HepG2 (cell line): ENCODE data around the gene SNX9. TPM values are rescaled to one million over a fixed set of nuclear protein-coding genes. Genes with fewer than 3 reads are reported as not detected.

ENCODE experiments used
- ATAC-seq: fragments of 200-7000 bp; cut with Tn5 transposase; 3 replicates; pipeline ENCODE4 v1.9.1; 2020; ENCODE audit warnings: mild to moderate bottlenecking, moderate library complexity
- BruUV-seq: library from RNA; stranded (reverse); fragments of 400-500 nt; replicated peaks from 2 replicates; lab custom pipeline; 2021; lab: Mats Ljungman, UMichigan
- CTCF ChIA-PET: fragments of 300-600 bp; formaldehyde crosslinking; extraction: SDS; loops from one replicate; lab custom pipeline; 2021; ENCODE audit warnings: low total read pairs, inconsistent platforms, low intra/inter-chr PET ratio; lab: Yijun Ruan, JAX
- POLR2A ChIA-PET: fragments of 350-600 bp; sonication (Branson Sonifier 250); formaldehyde crosslinking; loops from one replicate; lab custom pipeline; 2020; ENCODE audit warnings: antibody characterized with exemption, inconsistent platforms; lab: Yijun Ruan, JAX
- DNase-seq: peaks from one replicate; pipeline ENCODE4 v3.0.0-alpha.2; 2015; ENCODE audit warnings: low spot score
- FAIRE-seq: peaks from 3 replicates; lab custom pipeline; 2011; peaks lifted over from hg19 to GRCh38; lab: Jason Lieb, UNC
- H2AFZ ChIP-seq: one replicate; pipeline ENCODE4 v1.6.1; 2011; ENCODE audit warnings: low read length, inconsistent platforms
- H3K27ac ChIP-seq: fragments of 300-600 bp; 3 replicates; pipeline ENCODE4 v1.8.0; 2011; ENCODE audit warnings: mixed run types, mild to moderate bottlenecking, mixed read lengths, low read length, inconsistent platforms; ENCODE audit not compliant: insufficient read depth; ENCODE audit errors: extremely low read length
- H3K27me3 ChIP-seq, 2 experiments: fragments of 200-600 bp in 1 of 2; 2 replicates in 1 of 2; 3 replicates in 1 of 2; pipeline versions ENCODE4 v1.6.0 to v1.8.0; 2011; ENCODE audit warnings: low read length in 2 of 2, mild to moderate bottlenecking in 2 of 2, moderate library complexity in 2 of 2, inconsistent platforms in 1 of 2; ENCODE audit not compliant: insufficient read depth in 2 of 2, control insufficient read depth in 1 of 2
- H3K36me3 ChIP-seq, 2 experiments: fragments of 200-600 bp in 1 of 2; replicated peaks in 1 of 2; 2 replicates in 1 of 2; 3 replicates in 1 of 2; pipeline versions ENCODE4 v1.5.1 to v1.8.0; 2011; ENCODE audit warnings: low read length in 2 of 2, inconsistent platforms in 1 of 2; ENCODE audit not compliant: insufficient read depth in 2 of 2, control insufficient read depth in 1 of 2
- H3K4me1 ChIP-seq: 2 replicates; pipeline ENCODE4 v1.5.1; 2012; ENCODE audit warnings: low read length, inconsistent platforms; ENCODE audit not compliant: insufficient read depth
- H3K4me2 ChIP-seq: 2 replicates; pipeline ENCODE4 v1.6.0; 2011; ENCODE audit warnings: low read depth, low read length, inconsistent platforms
- H3K4me3 ChIP-seq, 3 experiments: fragments of 200-600 bp in 1 of 3; sonication (generic), shearing (Covaris generic) in 1 of 3; replicated peaks in 1 of 3; 2 replicates each; pipeline ENCODE4 v1.5.1; 2011 to 2016; ENCODE audit warnings: low read length in 3 of 3, inconsistent platforms in 2 of 3, low read depth in 2 of 3, mild to moderate bottlenecking in 2 of 3, control low read depth in 1 of 3, mixed read lengths in 1 of 3; ENCODE audit not compliant: insufficient read depth in 1 of 3
- H3K79me2 ChIP-seq: one replicate; pipeline ENCODE4 v1.6.1; 2011; ENCODE audit warnings: low read length, inconsistent platforms; ENCODE audit not compliant: insufficient read depth
- H3K9ac ChIP-seq: 2 replicates; pipeline ENCODE4 v1.6.0; 2011; ENCODE audit warnings: mild to moderate bottlenecking, low read depth, low read length, inconsistent platforms; ENCODE audit not compliant: insufficient read depth
- H3K9me3 ChIP-seq: 2 replicates; pipeline ENCODE4 v1.5.1; 2012; ENCODE audit warnings: mild to moderate bottlenecking, low read length
- H4K20me1 ChIP-seq: 2 replicates; pipeline ENCODE4 v1.6.0; 2011; ENCODE audit warnings: inconsistent platforms, mild to moderate bottlenecking, low read length, moderate library complexity; ENCODE audit not compliant: insufficient read depth
- FOXK2 ChIP-seq: fragments of 450-650 bp; IDR thresholded peaks from 2 replicates; pipeline ENCODE4 v1.6.1; 2016
- SAP130 ChIP-seq: IDR thresholded peaks from 2 replicates; pipeline ENCODE4 v1.6.1; 2016; ENCODE audit warnings: low read depth
- SIN3A ChIP-seq: IDR thresholded peaks from 2 replicates; pipeline ENCODE4 v1.6.1; 2011; ENCODE audit warnings: low read depth, mild to moderate bottlenecking, control low read depth, low read length, borderline replicate concordance
- ZBTB4 ChIP-seq: sonication (generic); formaldehyde crosslinking; IDR thresholded peaks from 2 replicates; pipeline ENCODE4 v1.4.0; 2020; ENCODE audit warnings: missing genetic modification reagents, mild to moderate bottlenecking, borderline replicate concordance
- ZNF44 ChIP-seq: sonication (generic); formaldehyde crosslinking; IDR thresholded peaks from 2 replicates; pipeline ENCODE4 v1.5.1; 2020; ENCODE audit warnings: mild to moderate bottlenecking, missing genetic modification reagents
- ZNF687 ChIP-seq: sonication (generic); formaldehyde crosslinking; IDR thresholded peaks from 2 replicates; pipeline ENCODE4 v1.5.1; 2020; ENCODE audit warnings: mild to moderate bottlenecking, missing genetic modification reagents, moderate library complexity
- ZNF790 ChIP-seq: sonication (generic); formaldehyde crosslinking; IDR thresholded peaks from 2 replicates; pipeline ENCODE4 v1.8.0; 2022; ENCODE audit warnings: missing genetic modification reagents, mild to moderate bottlenecking, borderline replicate concordance
- WGBS: methylation state at CpG from one replicate; pipeline ENCODE4 v1.1.6; 2017; ENCODE audit warnings: low lambda C conversion rate; 5-methylcytosine and 5-hydroxymethylcytosine counted together
- in situ Hi-C: cut with HindIII; loops from 2 replicates; pipeline ENCODE4 v1.10.0; 2017; ENCODE audit warnings: low pct_unique_long_range_greater_than_20kb; ENCODE audit not compliant: extremely low pct_ligation_motif_present
- intact Hi-C: fragments of 100-400 bp; cut with micrococcal nuclease; formaldehyde crosslinking; loops from one replicate; pipeline ENCODE4 v1.10.0; 2022; ENCODE audit not compliant: unreplicated experiment
- polyA plus RNA-seq, 8 experiments: library from polyadenylated mRNA; depleted of rRNA in 3 of 8; stranded (reverse) in 7 of 8; unstranded in 1 of 8; fragments of >200 nt; fragmentation: Illumina TruSeq in 4 of 8; extraction: Trizol in 4 of 8; gene quantifications; 2 replicates each; pipeline versions ENCODE4 v1.2.1 to v1.2.3, GENCODE V29; 2011 to 2016; ENCODE audit warnings: low read depth in 4 of 8, missing spikeins in 1 of 8, mixed read lengths in 1 of 8; ENCODE audit not compliant: insufficient read depth in 1 of 8
- total RNA-seq, 5 experiments: library from RNA; depleted of rRNA; stranded (reverse); fragments of >200 nt; fragmentation: Illumina TruSeq; extraction: Trizol; gene quantifications; 2 replicates each; pipeline ENCODE4 v1.2.3, GENCODE V29; 2016; ENCODE audit warnings: low read depth in 1 of 5

The SNX9 gene
- total and polyA plus RNA-seq, 2 of the 13 experiments (the other 11 are each of a cell fraction or from before 2014, with no cell fraction given) = 21.9 to 36.0 TPM

- WGBS = 87% methylated on average over 4 of the region's 4 CpGs
- Histone ChIP-seq H3K9ac (peak overlapping the region; percentile 97; the same call in 1 of the 2 replicates), H3K4me3 (peak overlapping the region; percentile 70 to 88 (median 77)), H3K4me1 (peaks cover 82% of the 10 kb centered on the region), H4K20me1 (peaks cover 14% of the 10 kb centered on the region), H3K9me3 (no peaks in the 10 kb centered on the region), H3K4me2 (peak overlapping the region; percentile 95), H3K36me3 (peaks cover 6 to 10% of the 10 kb centered on the region in 2 experiments; a peak in 3 of 5 replicates), H3K27me3 (no peaks in the 10 kb centered on the region; a peak in 1 of 5 replicates), H3K79me2 (peaks cover 65% of the 10 kb centered on the region), H3K27ac (peak overlapping the region; percentile 96), H2AFZ (no peak overlapping the region)
- CTCF ChIA-PET = no interaction called here
- no peak for TF ChIP-seq FOXK2
- TF ChIP-seq ZNF687 (CRISPR knock-in tag) = 0 out of 2 replicates have a peak, but pooled peaks have one; percentile 44
- TF ChIP-seq ZBTB4 (CRISPR knock-in tag) = no peak
- TF ChIP-seq ZNF790 = 0 out of 2 replicates have a peak, but pooled peaks have one; percentile 2
- 0 out of 2 replicates have a peak, but pooled peaks have one; percentile 1 for TF ChIP-seq SAP130 (CRISPR knock-in tag)
- TF ChIP-seq SIN3A = no peak
- no peak for TF ChIP-seq ZNF44
- FAIRE-seq (no peak), ATAC-seq (no peak), DNase-seq (no peak)
- POLR2A ChIA-PET = interaction anchor here (1.2 to 16.1 kb wide), 4 partner anchors 9 to 57 kb away, joined by 7 to 345 read pairs (median 36); no protein-coding TSS in a partner anchor
- BruUV-seq = no TSS peak
- intact Hi-C loops = no loop called here
- in situ Hi-C loops = loop anchor here (5.0 kb wide), 1 partner anchor 88 kb away; no protein-coding TSS in a partner anchor
Measured at GRCh38 chr6:157984128-157984527, 161.1 kb downstream of the SNX9 start.
